Naive thymus-derived CD4-positive, alpha-beta T cell (primary cell): Measurements from ENCODE around the gene PSTPIP1. TPM values are rescaled to one million over a fixed set of nuclear protein-coding genes. Genes with fewer than 3 reads are reported as not detected.

Source experiments
- polyA plus RNA-seq, 2 donors: library from polyadenylated mRNA; unstranded; fragments of 300-500 nt; fragmentation: Illumina TruSeq; gene quantifications; one replicate each; pipeline ENCODE4 v1.2.3, GENCODE V29; 2021
- total RNA-seq, 6 experiments: library from RNA in 5 of 6; stranded (reverse) in 5 of 6; gene quantifications; 1 replicate in 5 of 6; 2 replicates in 1 of 6; pipeline ENCODE4 v1.2.3 and lab custom pipeline; 2021 to 2026

Gene PSTPIP1
- total and polyA plus RNA-seq, 7 experiments from 2014 or later, result 29.1 to 182 (median 145) TPM

Other genes starting within 250 kb of the PSTPIP1 start
- gene SCAPER, start 89.8 kb upstream of the PSTPIP1 start, total RNA-seq, result 10 to 100 TPM; 25.1 to 56.9 (median 54.7) TPM
- gene SCAPER, start 89.8 kb upstream of the PSTPIP1 start, polyA plus RNA-seq, result 10 to 100 TPM; 22.6 to 31.1 TPM
- 10 to 100 TPM; 16.7 to 30.5 (median 28.1) TPM for gene RCN2, start 63.4 kb upstream of the PSTPIP1 start, total RNA-seq
- 10 to 100 TPM; 40.2 to 45.7 TPM for gene RCN2, start 63.4 kb upstream of the PSTPIP1 start, polyA plus RNA-seq
- 10 to 100 TPM; 17.5 to 24.4 (median 21.7) TPM for gene TSPAN3, start 76.0 kb downstream of the PSTPIP1 start, total RNA-seq
- gene TSPAN3, start 76.0 kb downstream of the PSTPIP1 start, polyA plus RNA-seq, result 100 to 1,000 TPM in 1 of 2 donors, 10 to 100 TPM in 1; 74.7 to 101 TPM